HG03342 (cell line): ENCODE measurements around the gene UBE2L3.
A peak's percentile ranks its signal among the peaks of the same experiment; 100 is the strongest.
"Not testable (repeated sequence)": the region's sequence is repeated elsewhere in the genome, so short reads cannot be mapped to it uniquely, and the experiment has no call there.

ENCODE experiments used
- ATAC-seq: cut with Tn5 transposase; IDR thresholded peaks from one replicate; pipeline ENCODE4 v1.9.1; 2021; ENCODE audit warnings: mild to moderate bottlenecking, moderate library complexity; ENCODE audit not compliant: unreplicated experiment

Gene UBE2L3

GRCh38 chr22:21624880-21625791, 57.6 kb downstream of the UBE2L3 start:
- ATAC-seq, result no peak

GRCh38 chr22:21626073-21626734, 58.7 kb downstream of the UBE2L3 start:
- no peak for ATAC-seq

GRCh38 chr22:21626735-21627469, 59.4 kb downstream of the UBE2L3 start:
- no peak for ATAC-seq

GRCh38 chr22:21628386-21629254, 61.1 kb downstream of the UBE2L3 start:
- no peak for ATAC-seq

GRCh38 chr22:21629255-21630149, 62.0 kb downstream of the UBE2L3 start, which contains the start of gene YDJC:
YDJC (minus strand) TSS chr22:21630022; CDS start chr22:21630014, 8 bp downstream.
- ATAC-seq, result peak; percentile 74

GRCh38 chr22:21631025-21631424, 63.5 kb downstream of the UBE2L3 start:
- ATAC-seq, result no peak

- no peak for ATAC-seq
These were observed 64.9 kb downstream of the UBE2L3 start, which contains the start of gene CCDC116 for GRCh38 chr22:21632237-21632895. CCDC116 (plus strand) TSS chr22:21632760; CDS start chr22:21633182, 422 bp downstream.

- no peak for ATAC-seq
These were observed 65.4 kb downstream of the UBE2L3 start for GRCh38 chr22:21632931-21633330.

GRCh38 chr22:21633481-21633880, 66.0 kb downstream of the UBE2L3 start:
- ATAC-seq, result no peak

- no peak for ATAC-seq
These were observed 66.6 kb downstream of the UBE2L3 start for GRCh38 chr22:21634081-21634480.

- ATAC-seq, result no peak
These were observed 67.3 kb downstream of the UBE2L3 start for GRCh38 chr22:21634844-21635243.

- ATAC-seq, result no peak
These were observed 68.4 kb downstream of the UBE2L3 start for GRCh38 chr22:21635771-21636510.

GRCh38 chr22:21636629-21637218, 69.2 kb downstream of the UBE2L3 start:
- no peak for ATAC-seq

GRCh38 chr22:21637450-21637849, 69.9 kb downstream of the UBE2L3 start:
- not testable (repeated sequence) for ATAC-seq

- ATAC-seq, result no peak
These were observed 71.8 kb downstream of the UBE2L3 start for GRCh38 chr22:21639359-21639758.

- ATAC-seq, result no peak
These were observed 73.3 kb downstream of the UBE2L3 start for GRCh38 chr22:21640810-21641209.

GRCh38 chr22:21641417-21641788, 73.9 kb downstream of the UBE2L3 start:
- ATAC-seq, result no peak
